H1 (cell line): ENCODE data around the gene EFEMP1. TPM values are rescaled to one million over a fixed set of nuclear protein-coding genes. Genes with fewer than 3 reads are reported as not detected.

ENCODE experiments used
- CTCF ChIA-PET: fragments of 300-600 bp; sonication (Branson Sonifier 250); formaldehyde crosslinking; loops from one replicate; lab custom pipeline; 2021; ENCODE audit not compliant: partially characterized antibody; lab: Charles Lee
- POLR2A ChIA-PET: fragments of 300-600 bp; sonication (Branson Sonifier 250); formaldehyde crosslinking; loops from one replicate; lab custom pipeline; 2021; ENCODE audit warnings: inconsistent platforms; ENCODE audit not compliant: partially characterized antibody; lab: Charles Lee
- DNase-seq, 2 experiments: peaks; one replicate each; pipeline versions ENCODE4 v3.0.0 to v3.0.0-alpha.2; 2010 to 2022; ENCODE audit warnings: low spot score in 2 of 2, low read depth in 1 of 2, mixed read lengths in 1 of 2
- FAIRE-seq: peaks from 2 replicates; lab custom pipeline; 2011; peaks lifted over from hg19 to GRCh38; lab: Jason Lieb, UNC
- H2AFZ ChIP-seq: 2 replicates; pipeline ENCODE4 v1.8.1; 2012; ENCODE audit warnings: low read length, inconsistent platforms
- H2AK5ac ChIP-seq: 2 replicates; pipeline ENCODE4 v1.6.1; 2013; ENCODE audit warnings: low read depth, low read length
- H2BK120ac ChIP-seq: replicated peaks from 2 replicates; pipeline ENCODE3; 2013; ENCODE audit warnings: low read depth, low read length, inconsistent platforms
- H2BK12ac ChIP-seq: 2 replicates; pipeline ENCODE4 v1.6.1; 2013; ENCODE audit warnings: low read depth, low read length
- H2BK15ac ChIP-seq: 2 replicates; pipeline ENCODE4 v1.6.1; 2013; ENCODE audit warnings: low read length
- H2BK20ac ChIP-seq: 2 replicates; pipeline ENCODE4 v1.6.1; 2013; ENCODE audit warnings: low read length
- H2BK5ac ChIP-seq: 2 replicates; pipeline ENCODE4 v1.6.1; 2013; ENCODE audit warnings: low read depth, low read length
- H3K14ac ChIP-seq: 2 replicates; pipeline ENCODE4 v1.6.1; 2013; ENCODE audit warnings: inconsistent platforms; ENCODE audit not compliant: insufficient read length
- H3K18ac ChIP-seq: 2 replicates; pipeline ENCODE4 v1.6.1; 2013; ENCODE audit warnings: low read length; ENCODE audit errors: extremely low read depth
- H3K23ac ChIP-seq: 2 replicates; pipeline ENCODE4 v1.6.1; 2013; ENCODE audit warnings: inconsistent platforms; ENCODE audit not compliant: insufficient read length
- H3K23me2 ChIP-seq: 2 replicates; pipeline ENCODE4 v1.6.1; 2013; ENCODE audit warnings: low read depth, low read length
- H3K27ac ChIP-seq: 2 replicates; pipeline ENCODE4 v1.6.1; 2011; ENCODE audit warnings: low read depth, low read length, inconsistent platforms
- H3K27me3 ChIP-seq, 4 experiments: replicated peaks in 1 of 4; 1 replicate in 1 of 4; 2 replicates in 3 of 4; pipeline versions ENCODE4 v1.6.1 to v1.8.1; 2011 to 2013; ENCODE audit warnings: low read length in 3 of 4, mild to moderate bottlenecking in 3 of 4, inconsistent platforms in 2 of 4, mixed read lengths in 2 of 4, moderate library complexity in 1 of 4; ENCODE audit not compliant: control insufficient read depth in 3 of 4, insufficient read depth in 3 of 4; ENCODE audit errors: extremely low read depth in 1 of 4
- H3K36me3 ChIP-seq, 4 experiments: 2 replicates each; pipeline versions ENCODE4 v1.6.1 to v1.8.1; 2011 to 2013; ENCODE audit warnings: mild to moderate bottlenecking in 4 of 4, low read length in 3 of 4, moderate library complexity in 2 of 4, control low read depth in 1 of 4, inconsistent platforms in 1 of 4; ENCODE audit not compliant: insufficient read depth in 4 of 4, control insufficient read depth in 2 of 4
- H3K4ac ChIP-seq: replicated peaks from 2 replicates; pipeline ENCODE3; 2013; ENCODE audit warnings: low read length, low read depth, mixed read lengths, inconsistent platforms; ENCODE audit not compliant: insufficient read length
- H3K4me1 ChIP-seq, 4 experiments: replicated peaks in 1 of 4; 1 replicate in 1 of 4; 2 replicates in 3 of 4; pipeline versions ENCODE4 v1.6.1 to v1.8.1; 2011 to 2013; ENCODE audit warnings: low read length in 3 of 4, inconsistent platforms in 2 of 4, mixed read lengths in 1 of 4; ENCODE audit not compliant: insufficient read depth in 4 of 4, control insufficient read depth in 3 of 4
- H3K4me2 ChIP-seq, 2 experiments: 2 replicates each; pipeline versions ENCODE4 v1.6.1 to v1.8.1; 2011 to 2013; ENCODE audit warnings: low read depth in 2 of 2, low read length in 2 of 2, control low read depth in 1 of 2, inconsistent platforms in 1 of 2, mild to moderate bottlenecking in 1 of 2; ENCODE audit not compliant: insufficient read depth in 1 of 2
- H3K4me3 ChIP-seq, 4 experiments: fragments of 200-600, 300-600 bp in 1 of 4; sonication (generic), shearing (Covaris generic), sonication (Bioruptor Twin) in 1 of 4; 2 replicates each; pipeline versions ENCODE4 v1.5.1 to v1.8.1; 2011 to 2016; ENCODE audit warnings: low read length in 4 of 4, low read depth in 3 of 4, control low read depth in 2 of 4, inconsistent platforms in 2 of 4, mild to moderate bottlenecking in 2 of 4, mixed read lengths in 1 of 4, moderate library complexity in 1 of 4; ENCODE audit not compliant: insufficient read depth in 2 of 4; ENCODE audit errors: extremely low read depth in 1 of 4
- H3K56ac ChIP-seq: replicated peaks from 2 replicates; pipeline ENCODE3; 2013; ENCODE audit warnings: low read depth, mild to moderate bottlenecking, mixed read lengths, low read length, inconsistent platforms; ENCODE audit not compliant: insufficient read length
- H3K79me1 ChIP-seq: 2 replicates; pipeline ENCODE4 v1.6.1; 2013; ENCODE audit warnings: low read depth, low read length, control low read depth
- H3K79me2 ChIP-seq, 2 experiments: 2 replicates each; pipeline versions ENCODE4 v1.6.1 to v1.8.1; 2012 to 2013; ENCODE audit warnings: low read length in 2 of 2, mild to moderate bottlenecking in 2 of 2, inconsistent platforms in 1 of 2; ENCODE audit not compliant: insufficient read depth in 2 of 2, control insufficient read depth in 1 of 2
- H3K9ac ChIP-seq, 4 experiments: replicated peaks in 1 of 4; 1 replicate in 1 of 4; 2 replicates in 3 of 4; pipeline versions ENCODE4 v1.6.1 to v1.8.1; 2011 to 2013; ENCODE audit warnings: low read depth in 3 of 4, low read length in 3 of 4, control low read depth in 2 of 4, mild to moderate bottlenecking in 2 of 4, moderate library complexity in 2 of 4, inconsistent platforms in 1 of 4; ENCODE audit errors: extremely low read depth in 1 of 4
- H3K9me3 ChIP-seq, 2 experiments: 2 replicates each; pipeline versions ENCODE4 v1.6.1 to v1.8.1; 2012 to 2013; ENCODE audit warnings: mild to moderate bottlenecking in 2 of 2, moderate library complexity in 2 of 2, control low read depth in 1 of 2, inconsistent platforms in 1 of 2, low read depth in 1 of 2, low read length in 1 of 2, mixed read lengths in 1 of 2; ENCODE audit not compliant: insufficient read depth in 2 of 2
- H4K20me1 ChIP-seq, 2 experiments: replicated peaks in 1 of 2; 2 replicates each; pipeline versions ENCODE3 to v1.8.1; 2011 to 2013; ENCODE audit warnings: inconsistent platforms in 2 of 2, low read length in 2 of 2, mild to moderate bottlenecking in 1 of 2; ENCODE audit not compliant: insufficient read depth in 2 of 2, control insufficient read depth in 1 of 2
- H4K5ac ChIP-seq: 2 replicates; pipeline ENCODE4 v1.6.1; 2013; ENCODE audit warnings: low read length, low read depth, mixed read lengths, inconsistent platforms; ENCODE audit not compliant: insufficient read length
- H4K8ac ChIP-seq: 2 replicates; pipeline ENCODE4 v1.8.0; 2013; ENCODE audit warnings: mild to moderate bottlenecking, moderate library complexity, low read length, inconsistent platforms; ENCODE audit not compliant: insufficient read depth; ENCODE audit errors: extremely low read depth
- H4K91ac ChIP-seq: replicated peaks from 2 replicates; pipeline ENCODE3; 2013; ENCODE audit warnings: low read length, mixed read lengths, inconsistent platforms; ENCODE audit not compliant: insufficient read length
- ASH2L ChIP-seq: fragments of 200-600, 300-600 bp; sonication (generic); IDR thresholded peaks from one replicate; pipeline ENCODE4 v1.7.1; 2017; ENCODE audit warnings: low read length
- BACH1 ChIP-seq: IDR thresholded peaks from 2 replicates; pipeline ENCODE4 v1.6.1; 2012; ENCODE audit warnings: low read length, improper control_type of control experiment
- CBX8 ChIP-seq: fragments of 300-800, 300-1000 bp; sonication (generic); IDR thresholded peaks from 2 replicates; pipeline ENCODE4 v1.7.1; 2016; ENCODE audit warnings: low read depth, low read length, borderline replicate concordance
- POU5F1 ChIP-seq: IDR thresholded peaks from 2 replicates; pipeline ENCODE4 v1.6.1; 2011; ENCODE audit warnings: low read depth, mild to moderate bottlenecking, low read length, moderate library complexity
- RBBP5 ChIP-seq: IDR thresholded peaks from 2 replicates; pipeline ENCODE4 v1.7.1; 2012; ENCODE audit warnings: low read depth, mild to moderate bottlenecking, inconsistent platforms, low read length, moderate library complexity, borderline replicate concordance
- SIRT6 ChIP-seq: IDR thresholded peaks from one replicate; pipeline ENCODE4 v1.7.1; 2012; ENCODE audit warnings: low read length, inconsistent platforms
- SRF ChIP-seq: IDR thresholded peaks from 2 replicates; pipeline ENCODE4 v1.6.1; 2011; ENCODE audit warnings: mild to moderate bottlenecking, low read depth, low read length, moderate library complexity
- YY1 ChIP-seq: IDR thresholded peaks from 2 replicates; pipeline ENCODE4 v1.6.1; 2011; ENCODE audit warnings: low read depth, mild to moderate bottlenecking, low read length
- WGBS, 2 experiments: shearing (Covaris generic) in 1 of 2; methylation state at CpG; one replicate each; pipeline versions ENCODE4 v1.1.6 to v1.1.7; 2013 to 2015; ENCODE audit warnings: low lambda C conversion rate in 2 of 2, mixed read lengths in 2 of 2, inconsistent platforms in 1 of 2, low coverage in 1 of 2, missing lambda C conversion rate in 1 of 2; ENCODE audit not compliant: insufficient replicate concordance in 2 of 2, insufficient coverage in 1 of 2, insufficient read length in 1 of 2; ENCODE audit errors: extremely low coverage in 1 of 2, missing lambda C conversion rate in 1 of 2; 5-methylcytosine and 5-hydroxymethylcytosine counted together
- polyA plus RNA-seq, 7 experiments: library from polyadenylated mRNA; depleted of rRNA in 3 of 7; stranded (reverse) in 5 of 7; unstranded in 2 of 7; fragments of >200 nt in 5 of 7; fragments of 200-250 nt in 2 of 7; gene quantifications; 1 replicate in 5 of 7; 2 replicates in 1 of 7; 4 replicates in 1 of 7; pipeline versions ENCODE4 v1.2.1 to v1.2.3, GENCODE V29; 2011 to 2013; ENCODE audit warnings: missing spikeins in 2 of 7, mixed read lengths in 2 of 7
- total RNA-seq: library from RNA; stranded (reverse); fragmentation: NEBNext Ultra II Directional; extraction: Animal tissue kit (Norgen Biotek cat#: 25700); gene quantifications from 2 replicates; pipeline ENCODE4 v1.2.1, GENCODE V29; 2021

EFEMP1 gene
- total and polyA plus RNA-seq, 2 of the 8 experiments (the other 6 are each of a cell fraction or from before 2014, with no cell fraction given), result 15.5 to 19.7 TPM

GRCh38 chr2:55861733-55862132, 61.8 kb downstream of the EFEMP1 start:
- Histone ChIP-seq H3K56ac (no peak overlapping the region), H3K4me1 (no peaks in the 10 kb centered on the region), H3K27ac (no peak overlapping the region), H2BK20ac (no peak overlapping the region)
- 90% methylated on average over 6 of the region's 6 CpGs; no CpG with 5 or more reads in 1 of the 2 experiments for WGBS, 2 experiments
- POLR2A ChIA-PET, result no interaction called here
- TF ChIP-seq CBX8 (no peak), SRF (no peak), BACH1 (no peak), SIRT6 (no peak), POU5F1 (no peak), ASH2L (no peak), RBBP5 (no peak), YY1 (no peak)
- TF ChIP-seq, all 59 proteins: peak for 0
- no peak overlapping the region for H3K23ac ChIP-seq
- H3K9me3 ChIP-seq, result no peaks in the 10 kb centered on the region
- no peaks in the 10 kb centered on the region for H4K20me1 ChIP-seq
- H2BK5ac ChIP-seq, result no peak overlapping the region
- H3K79me1 ChIP-seq, result no peaks in the 10 kb centered on the region
- no peak overlapping the region for H3K14ac ChIP-seq
- H3K27me3 ChIP-seq, result no peaks in the 10 kb centered on the region
- no peak for FAIRE-seq
- no peak overlapping the region for H2BK12ac ChIP-seq
- no peak overlapping the region for H4K8ac ChIP-seq
- H3K4ac ChIP-seq, result no peak overlapping the region
- CTCF ChIA-PET, result interaction anchor here (1.0 to 1.7 kb wide), 3 partner anchors 13 to 101 kb away, joined by 3 to 4 read pairs (median 3); no protein-coding TSS in a partner anchor
- no peak overlapping the region for H3K18ac ChIP-seq
- H2BK120ac ChIP-seq, result no peak overlapping the region
- H4K5ac ChIP-seq, result no peak overlapping the region
- no peak overlapping the region for H2BK15ac ChIP-seq
- no peak overlapping the region for H3K9ac ChIP-seq
- H2AK5ac ChIP-seq, result no peak overlapping the region
- no peaks in the 10 kb centered on the region for H3K36me3 ChIP-seq
- H4K91ac ChIP-seq, result no peak overlapping the region
- no peak for DNase-seq
- no peak overlapping the region for H2AFZ ChIP-seq
- H3K23me2 ChIP-seq, result no peaks in the 10 kb centered on the region
- H3K79me2 ChIP-seq, result no peaks in the 10 kb centered on the region
- no peak overlapping the region for H3K4me2 ChIP-seq
- H3K4me3 ChIP-seq, result no peak overlapping the region
